ENCODE results near the gene CNTNAP2. TPM values are rescaled to one million over a fixed set of nuclear protein-coding genes. Genes with fewer than 3 reads are reported as not detected.

Gene CNTNAP2
- total and polyA plus RNA-seq, 2 donors from 2014 or later, result 0.06 to 0.13 TPM

DNA sequence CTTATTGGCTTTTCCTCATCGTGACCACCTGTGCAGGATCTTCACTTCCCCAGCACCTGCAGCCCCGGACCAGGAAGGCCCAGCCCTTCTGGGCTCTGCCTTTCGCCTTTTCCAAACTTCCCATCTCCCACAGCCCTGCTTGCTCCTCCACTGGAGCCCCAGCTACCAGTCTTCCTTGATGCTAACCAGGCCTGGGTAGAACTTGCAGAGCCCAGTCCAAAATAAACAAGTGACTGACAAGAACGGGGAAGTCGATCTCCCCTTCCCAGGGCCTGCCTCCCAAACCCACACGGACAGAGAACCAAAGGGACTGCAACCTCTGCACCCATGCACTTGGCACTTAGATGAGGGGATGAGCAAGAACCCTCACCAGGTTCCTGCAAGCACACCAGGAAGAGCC is 2319.1 kb downstream of the CNTNAP2 start:
- no peak for DNase-seq
- Histone ChIP-seq H3K4me1 (ENCODE audit: control insufficient read depth in 2 of 3, insufficient read depth in 2 of 3, low read depth in 1 of 3, low read length in 3 of 3) (no peaks in the 10 kb centered on the region), H3K27ac (ENCODE audit: low read depth in 2 of 2, low read length in 2 of 2) (no peak overlapping the region), H3K9ac (ENCODE audit: low read length in 3 of 3) (no peak overlapping the region), H3K4me3 (ENCODE audit: low read length in 3 of 3) (no peak overlapping the region), H3K36me3 (ENCODE audit: control insufficient read depth in 2 of 3, insufficient read depth in 3 of 3, low read length in 3 of 3) (no peaks in the 10 kb centered on the region), H3K27me3 (ENCODE audit: control insufficient read depth, insufficient read depth, low read length) (no peaks in the 10 kb centered on the region), H3K9me3 (ENCODE audit: control insufficient read depth in 2 of 3, insufficient read depth in 1 of 3, low read length in 3 of 3) (no peaks in the 10 kb centered on the region)
- intact Hi-C loops (cut with DNase I), result no loop called here
- no peak for FAIRE-seq
- TF ChIP-seq CTCF (IDR thresholded peaks at IDR 0.05; ENCODE audit: borderline replicate concordance, extremely low read depth, insufficient read depth), result no peak

DNA sequence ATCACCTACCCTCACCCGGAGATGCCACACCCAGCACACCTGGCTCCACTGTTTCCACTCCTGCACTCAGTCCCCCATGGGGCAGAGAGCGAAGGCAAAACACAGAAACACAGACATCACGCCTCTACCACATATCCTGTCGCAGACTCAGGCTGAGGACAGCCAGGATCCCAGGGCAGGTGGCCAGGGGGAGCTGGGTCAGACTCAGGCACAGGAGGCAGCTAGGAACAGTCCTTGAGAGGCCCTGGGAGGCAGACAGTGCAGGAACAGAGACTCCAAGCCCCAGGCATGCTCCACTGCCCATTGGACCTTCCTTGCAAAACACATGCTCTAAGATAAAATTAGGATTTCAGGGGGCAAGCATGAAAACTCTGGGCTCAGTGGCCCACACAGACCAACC is 2319.5 kb downstream of the CNTNAP2 start:
- Histone ChIP-seq H3K27ac (ENCODE audit: low read depth in 2 of 2, low read length in 2 of 2) (no peak overlapping the region), H3K27me3 (ENCODE audit: control insufficient read depth, insufficient read depth, low read length) (no peaks in the 10 kb centered on the region), H3K9me3 (ENCODE audit: control insufficient read depth in 2 of 3, insufficient read depth in 1 of 3, low read length in 3 of 3) (no peaks in the 10 kb centered on the region), H3K9ac (ENCODE audit: low read length in 3 of 3) (no peak overlapping the region), H3K4me3 (ENCODE audit: low read length in 3 of 3) (no peak overlapping the region), H3K4me1 (ENCODE audit: control insufficient read depth in 2 of 3, insufficient read depth in 2 of 3, low read depth in 1 of 3, low read length in 3 of 3) (no peaks in the 10 kb centered on the region), H3K36me3 (ENCODE audit: control insufficient read depth in 2 of 3, insufficient read depth in 3 of 3, low read length in 3 of 3) (no peaks in the 10 kb centered on the region)
- DNase-seq (no peak), FAIRE-seq (no peak)
- no peak for TF ChIP-seq CTCF (IDR thresholded peaks at IDR 0.05; ENCODE audit: borderline replicate concordance, extremely low read depth, insufficient read depth)
- intact Hi-C loops (cut with DNase I), result no loop called here

DNA sequence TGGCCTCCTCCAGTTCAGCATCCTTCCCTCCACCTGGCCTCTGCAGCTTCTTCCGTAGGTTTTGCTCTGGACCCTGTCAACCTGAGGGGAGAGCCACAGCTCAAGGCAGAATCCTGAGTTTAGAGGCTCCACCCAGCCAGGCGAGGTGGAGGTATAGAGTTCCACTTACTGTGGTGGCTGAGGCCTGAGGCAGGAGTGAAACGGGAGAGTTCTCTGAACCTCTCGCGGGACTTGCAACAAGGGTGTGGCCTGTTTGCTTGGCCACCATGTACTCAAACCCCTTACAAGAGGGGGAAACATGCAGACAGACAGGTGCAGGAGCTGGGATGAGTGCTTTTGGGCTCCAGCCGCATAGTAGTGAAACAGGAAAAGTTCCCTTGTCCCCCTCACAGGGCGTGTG is 2320.0 kb downstream of the CNTNAP2 start:
- FAIRE-seq, result no peak

More for the DNA sequence above, 2320.0 kb downstream of the CNTNAP2 start:
- no peaks in the 10 kb centered on the region for H3K36me3 ChIP-seq (ENCODE audit: control insufficient read depth in 2 of 3, insufficient read depth in 3 of 3, low read length in 3 of 3)
- H3K9ac ChIP-seq (ENCODE audit: low read length in 3 of 3), result no peak overlapping the region
- H3K4me1 ChIP-seq (ENCODE audit: control insufficient read depth in 2 of 3, insufficient read depth in 2 of 3, low read depth in 1 of 3, low read length in 3 of 3), result no peaks in the 10 kb centered on the region
- no peaks in the 10 kb centered on the region for H3K9me3 ChIP-seq (ENCODE audit: control insufficient read depth in 2 of 3, insufficient read depth in 1 of 3, low read length in 3 of 3)
- intact Hi-C loops (cut with DNase I), result no loop called here
- H3K27me3 ChIP-seq (ENCODE audit: control insufficient read depth, insufficient read depth, low read length), result no peaks in the 10 kb centered on the region
- DNase-seq, result no peak
- no peak overlapping the region for H3K4me3 ChIP-seq (ENCODE audit: low read length in 3 of 3)
- H3K27ac ChIP-seq (ENCODE audit: low read depth in 2 of 2, low read length in 2 of 2), result no peak overlapping the region
- TF ChIP-seq CTCF (IDR thresholded peaks at IDR 0.05; ENCODE audit: borderline replicate concordance, extremely low read depth, insufficient read depth), result no peak
